ENCODE results near the gene SPRR5. TPM values are rescaled to one million over a fixed set of nuclear protein-coding genes. Genes with fewer than 3 reads are reported as not detected.

SPRR5 gene
- total and polyA plus RNA-seq, 2 donors (not counting 3 experiments of a cell fraction or from before 2014, with no cell fraction given): not detected

DNA sequence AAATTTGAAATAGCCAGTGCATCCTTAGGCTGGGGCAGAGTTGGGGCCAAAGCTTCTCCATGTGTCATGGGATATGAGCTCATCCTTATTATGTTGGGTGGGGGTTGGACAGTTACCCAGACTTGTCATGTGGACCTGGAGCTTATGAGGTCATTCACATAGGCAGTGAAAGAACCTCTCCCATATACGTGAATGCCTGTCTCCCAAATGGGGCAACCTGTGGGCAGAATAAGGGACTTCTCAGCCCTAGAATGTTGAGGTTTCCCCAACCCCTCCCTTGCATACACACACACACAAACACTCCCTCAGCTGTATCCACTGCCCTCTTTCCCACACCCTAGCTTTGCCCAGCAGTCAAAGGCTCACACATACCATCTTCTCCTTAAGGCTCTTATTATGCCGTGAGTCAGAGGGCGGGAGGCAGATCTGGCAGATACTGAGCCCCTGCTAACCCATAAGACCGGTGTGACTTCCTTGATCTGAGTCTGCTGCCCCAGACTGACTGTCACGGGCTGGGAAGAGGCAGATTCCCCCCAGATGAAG is 40.9 kb upstream of the SPRR5 start:
- dilution Hi-C loops (cut with MboI; ENCODE audit: extremely low pct_ligation_motif_present, low sequenced_read_pairs): no loop called here
- H3K79me2 ChIP-seq (ENCODE audit: control insufficient read depth, insufficient read depth, low read length): no peaks in the 10 kb centered on the region
- BruUV-seq (replicated peaks): no TSS peak
- TF ChIP-seq, protein P1, sequence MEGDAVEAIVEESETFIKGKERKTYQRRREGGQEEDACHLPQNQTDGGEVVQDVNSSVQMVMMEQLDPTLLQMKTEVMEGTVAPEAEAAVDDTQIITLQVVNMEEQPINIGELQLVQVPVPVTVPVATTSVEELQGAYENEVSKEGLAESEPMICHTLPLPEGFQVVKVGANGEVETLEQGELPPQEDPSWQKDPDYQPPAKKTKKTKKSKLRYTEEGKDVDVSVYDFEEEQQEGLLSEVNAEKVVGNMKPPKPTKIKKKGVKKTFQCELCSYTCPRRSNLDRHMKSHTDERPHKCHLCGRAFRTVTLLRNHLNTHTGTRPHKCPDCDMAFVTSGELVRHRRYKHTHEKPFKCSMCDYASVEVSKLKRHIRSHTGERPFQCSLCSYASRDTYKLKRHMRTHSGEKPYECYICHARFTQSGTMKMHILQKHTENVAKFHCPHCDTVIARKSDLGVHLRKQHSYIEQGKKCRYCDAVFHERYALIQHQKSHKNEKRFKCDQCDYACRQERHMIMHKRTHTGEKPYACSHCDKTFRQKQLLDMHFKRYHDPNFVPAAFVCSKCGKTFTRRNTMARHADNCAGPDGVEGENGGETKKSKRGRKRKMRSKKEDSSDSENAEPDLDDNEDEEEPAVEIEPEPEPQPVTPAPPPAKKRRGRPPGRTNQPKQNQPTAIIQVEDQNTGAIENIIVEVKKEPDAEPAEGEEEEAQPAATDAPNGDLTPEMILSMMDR (IDR thresholded peaks at IDR 0.05; ENCODE audit: extremely low read depth in 1 of 2, insufficient read depth in 1 of 2, low read depth in 1 of 2, low read length in 2 of 2): no peak
- no peak for TF ChIP-seq GATA2 (IDR thresholded peaks at IDR 0.05; ENCODE audit: insufficient read depth, insufficient read length, low read depth, low read length)
- TF ChIP-seq EZH2 (IDR thresholded peaks at IDR 0.05; ENCODE audit: borderline replicate concordance, low read depth, low read length, severe bottlenecking): no peak
- no peak for TF ChIP-seq FOS (IDR thresholded peaks at IDR 0.05; ENCODE audit: borderline replicate concordance, insufficient read depth, low read length)
- TF ChIP-seq JUN (IDR thresholded peaks at IDR 0.05; ENCODE audit: borderline replicate concordance, insufficient read depth, insufficient read length, low read depth): no peak
- no peak for TF ChIP-seq MYC (IDR thresholded peaks at IDR 0.05; ENCODE audit: low read depth, low read length)
- no peak for TF ChIP-seq POLR2AphosphoS5 (IDR thresholded peaks at IDR 0.05; ENCODE audit: insufficient read depth, low read depth, low read length)
- no peak for TF ChIP-seq POLR2A (IDR thresholded peaks at IDR 0.05; ENCODE audit: low read depth, low read length)
- TF ChIP-seq, protein P2, sequence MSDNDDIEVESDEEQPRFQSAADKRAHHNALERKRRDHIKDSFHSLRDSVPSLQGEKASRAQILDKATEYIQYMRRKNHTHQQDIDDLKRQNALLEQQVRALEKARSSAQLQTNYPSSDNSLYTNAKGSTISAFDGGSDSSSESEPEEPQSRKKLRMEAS (IDR thresholded peaks at IDR 0.05; ENCODE audit: insufficient read depth, insufficient read length): no peak
- no peak overlapping the region for H3K9ac ChIP-seq (replicated peaks; ENCODE audit: extremely low read depth, insufficient read depth, low read length)
- no peak for DNase-seq (ENCODE audit: low read depth, low spot score)
- no peak overlapping the region for H3K4me2 ChIP-seq (ENCODE audit: insufficient read depth, low read length)
- ChIA-PET CTCF (no interaction called here), POLR2A (no interaction called here)
- no peaks in the 10 kb centered on the region for H3K9me1 ChIP-seq (replicated peaks; ENCODE audit: control insufficient read depth, extremely low read depth, insufficient read depth, low read length)
- H3K4me3 ChIP-seq (replicated peaks in 1 of 3; ENCODE audit: insufficient read depth in 1 of 3, low read depth in 1 of 3, low read length in 3 of 3): no peak overlapping the region
- H2AFZ ChIP-seq (ENCODE audit: low read depth, low read length): no peak overlapping the region
- H4K20me1 ChIP-seq (replicated peaks; ENCODE audit: control insufficient read depth, extremely low read depth, insufficient read depth, low read length): no peaks in the 10 kb centered on the region
- H3K27me3 ChIP-seq (ENCODE audit: control insufficient read depth in 2 of 2, insufficient read depth in 2 of 2, low read length in 2 of 2): no peaks in the 10 kb centered on the region
- no peaks in the 10 kb centered on the region for H3K36me3 ChIP-seq (ENCODE audit: control insufficient read depth in 2 of 2, extremely low read depth in 1 of 2, insufficient read depth in 2 of 2, low read length in 2 of 2)
- no peak for FAIRE-seq
- H3K4me1 ChIP-seq (ENCODE audit: control insufficient read depth, extremely low read depth, insufficient read depth, low read length): no peaks in the 10 kb centered on the region
- H3K27ac ChIP-seq (ENCODE audit: insufficient read depth, low read depth, low read length): no peak overlapping the region
- intact Hi-C loops (cut with micrococcal nuclease): no loop called here
- H3K9me3 ChIP-seq (replicated peaks; ENCODE audit: control insufficient read depth, insufficient read depth, low read length): no peaks in the 10 kb centered on the region

Measured in endothelial cell of umbilical vein (primary cell).